ENCODE results near the gene CNGA4.

Gene CNGA4, protein sequence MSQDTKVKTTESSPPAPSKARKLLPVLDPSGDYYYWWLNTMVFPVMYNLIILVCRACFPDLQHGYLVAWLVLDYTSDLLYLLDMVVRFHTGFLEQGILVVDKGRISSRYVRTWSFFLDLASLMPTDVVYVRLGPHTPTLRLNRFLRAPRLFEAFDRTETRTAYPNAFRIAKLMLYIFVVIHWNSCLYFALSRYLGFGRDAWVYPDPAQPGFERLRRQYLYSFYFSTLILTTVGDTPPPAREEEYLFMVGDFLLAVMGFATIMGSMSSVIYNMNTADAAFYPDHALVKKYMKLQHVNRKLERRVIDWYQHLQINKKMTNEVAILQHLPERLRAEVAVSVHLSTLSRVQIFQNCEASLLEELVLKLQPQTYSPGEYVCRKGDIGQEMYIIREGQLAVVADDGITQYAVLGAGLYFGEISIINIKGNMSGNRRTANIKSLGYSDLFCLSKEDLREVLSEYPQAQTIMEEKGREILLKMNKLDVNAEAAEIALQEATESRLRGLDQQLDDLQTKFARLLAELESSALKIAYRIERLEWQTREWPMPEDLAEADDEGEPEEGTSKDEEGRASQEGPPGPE

DNA sequence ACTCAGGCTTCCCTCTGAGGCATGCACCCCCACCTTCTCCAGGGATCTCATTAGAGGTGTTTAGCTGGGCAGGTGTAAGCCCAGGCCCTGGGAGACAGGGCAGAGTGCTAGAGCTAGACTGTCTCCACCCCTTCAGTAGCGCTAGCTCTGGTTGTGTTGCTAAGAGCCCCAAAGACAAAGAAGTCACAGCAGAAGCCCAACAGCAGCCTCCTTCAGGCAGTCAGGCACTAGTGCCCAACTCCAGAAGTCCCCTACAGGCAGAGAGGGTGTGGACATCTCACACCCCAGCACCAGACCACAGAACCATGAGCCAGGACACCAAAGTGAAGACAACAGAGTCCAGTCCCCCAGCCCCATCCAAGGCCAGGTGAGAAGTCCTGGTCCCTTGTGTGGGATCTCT is at the start of gene CNGA4:
CNGA4 (plus strand) TSS at position 188 of the 400 bp plus-strand sequence; CDS start at position 306, 118 bp downstream.
- no peak for DNase-seq (ENCODE audit: low read depth)

DNA sequence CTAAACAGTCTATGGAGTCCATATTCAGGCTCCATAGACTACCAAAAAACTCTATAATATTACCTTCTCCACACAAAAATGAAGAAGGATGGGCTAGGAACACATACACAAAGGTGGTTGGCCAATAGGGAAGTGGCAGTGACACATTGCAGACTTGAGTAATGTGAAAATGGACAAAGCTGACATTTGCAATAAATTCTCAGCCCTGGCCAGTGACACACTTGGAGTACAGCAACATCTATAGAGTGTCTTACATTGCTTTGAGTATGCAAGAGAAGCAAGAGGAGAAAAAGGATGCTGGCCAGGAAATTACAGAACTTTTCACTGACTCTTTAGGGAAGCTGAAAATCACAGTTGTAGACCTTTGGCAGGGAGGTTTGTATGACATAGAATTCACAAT is 47.1 kb upstream of the CNGA4 start:
- no peak for DNase-seq (ENCODE audit: low read depth)

DNA sequence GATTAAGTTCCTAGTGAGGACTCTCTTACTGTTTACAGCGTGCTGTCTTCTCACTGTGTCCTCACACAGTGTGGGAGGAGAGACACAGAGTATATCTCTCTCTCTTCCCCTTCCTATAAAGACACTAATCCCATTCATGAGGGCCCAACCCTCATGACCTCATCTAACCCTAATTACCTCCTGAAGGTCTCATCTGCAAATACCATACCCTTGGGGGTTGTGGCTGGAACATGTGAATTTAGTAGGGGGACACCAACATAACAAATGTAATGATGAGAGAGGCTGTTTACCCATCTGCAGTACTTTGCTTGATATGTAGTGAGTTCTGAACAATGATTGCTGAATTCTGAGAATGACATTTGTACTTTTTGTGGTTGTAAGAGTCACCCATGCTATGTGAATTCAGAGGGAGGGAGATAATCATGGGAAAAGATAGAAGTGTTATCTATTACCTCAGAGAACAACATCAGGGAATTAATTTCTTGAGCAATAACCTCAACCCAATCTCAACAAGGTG is 44.8 kb upstream of the CNGA4 start:
- no peak for DNase-seq (ENCODE audit: low read depth)

DNA sequence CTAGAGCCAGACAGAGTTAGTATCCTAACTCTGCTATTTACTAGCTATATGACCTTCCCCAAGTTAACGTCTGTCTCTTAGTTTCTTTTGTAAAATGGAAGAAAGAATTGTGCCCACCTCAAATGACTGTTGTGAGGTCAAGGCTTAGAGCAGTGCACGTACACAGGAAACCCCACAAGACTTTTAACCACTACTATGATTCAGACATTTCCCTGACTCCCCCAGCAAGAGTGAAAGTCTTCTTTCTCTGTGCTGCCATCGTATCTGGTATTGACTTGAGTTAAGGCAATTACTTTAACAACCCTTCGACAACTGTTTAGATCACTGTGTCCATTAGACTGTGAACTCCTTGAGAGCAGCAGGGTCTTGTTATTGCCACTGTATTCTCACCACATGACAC is 42.5 kb upstream of the CNGA4 start:
- no peak for DNase-seq (ENCODE audit: low read depth)

DNA sequence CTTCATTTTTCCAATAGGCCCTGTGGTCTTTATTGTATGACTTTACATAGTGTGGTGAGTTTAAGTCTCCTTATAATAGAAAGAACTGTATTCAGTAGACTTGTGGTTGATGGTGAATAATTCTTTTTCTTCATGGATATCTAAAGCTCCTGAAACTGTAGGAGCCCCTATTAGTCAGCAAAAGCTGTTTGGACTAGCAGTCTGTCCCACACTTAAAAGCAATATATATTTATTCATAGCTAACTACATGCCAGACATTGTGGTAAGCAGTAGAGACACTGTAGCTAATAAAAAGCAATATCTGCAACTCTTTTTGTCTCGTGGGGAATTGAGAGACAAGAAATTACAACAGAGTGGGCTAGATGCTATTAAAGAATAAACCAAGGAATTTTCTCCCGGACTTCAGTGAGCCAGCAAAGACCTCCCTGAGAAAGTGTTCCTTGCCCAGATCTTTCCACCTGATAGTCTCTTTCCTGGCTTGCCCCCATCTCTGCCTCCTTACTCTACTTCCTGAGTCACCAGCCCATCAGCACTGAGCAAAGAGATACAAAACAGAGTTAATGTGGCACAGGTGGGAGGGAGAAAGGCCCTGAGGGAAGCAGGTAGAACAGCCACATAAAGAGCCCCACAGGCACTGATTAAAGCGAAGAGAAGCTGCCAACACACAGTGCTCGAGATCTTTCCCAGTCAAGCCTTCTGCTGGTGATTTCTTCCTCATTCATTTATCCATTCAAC is 41.3 kb upstream of the CNGA4 start:
- no peak for DNase-seq (ENCODE audit: low read depth)

DNA sequence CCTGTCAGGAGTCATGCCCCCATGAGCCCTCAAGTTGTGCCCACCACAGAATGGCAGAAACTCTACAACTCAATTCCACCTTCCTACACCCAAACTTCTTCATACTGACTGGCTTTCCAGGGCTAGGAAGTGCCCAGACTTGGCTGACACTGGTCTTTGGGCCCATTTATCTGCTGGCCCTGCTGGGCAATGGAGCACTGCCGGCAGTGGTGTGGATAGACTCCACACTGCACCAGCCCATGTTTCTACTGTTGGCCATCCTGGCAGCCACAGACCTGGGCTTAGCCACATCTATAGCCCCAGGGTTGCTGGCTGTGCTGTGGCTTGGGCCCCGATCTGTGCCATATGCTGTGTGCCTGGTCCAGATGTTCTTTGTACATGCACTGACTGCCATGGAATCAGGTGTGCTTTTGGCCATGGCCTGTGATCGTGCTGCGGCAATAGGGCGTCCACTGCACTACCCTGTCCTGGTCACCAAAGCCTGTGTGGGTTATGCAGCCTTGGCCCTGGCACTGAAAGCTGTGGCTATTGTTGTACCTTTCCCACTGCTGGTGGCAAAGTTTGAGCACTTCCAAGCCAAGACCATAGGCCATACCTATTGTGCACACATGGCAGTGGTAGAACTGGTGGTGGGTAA is 39.6 kb upstream of the CNGA4 start, which contains the start of gene OR52W1:
OR52W1 (plus strand) TSS at position 51 of the 637 bp plus-strand sequence; CDS start at position 51, 0 bp downstream.
- DNase-seq (ENCODE audit: low read depth) = no peak

DNA sequence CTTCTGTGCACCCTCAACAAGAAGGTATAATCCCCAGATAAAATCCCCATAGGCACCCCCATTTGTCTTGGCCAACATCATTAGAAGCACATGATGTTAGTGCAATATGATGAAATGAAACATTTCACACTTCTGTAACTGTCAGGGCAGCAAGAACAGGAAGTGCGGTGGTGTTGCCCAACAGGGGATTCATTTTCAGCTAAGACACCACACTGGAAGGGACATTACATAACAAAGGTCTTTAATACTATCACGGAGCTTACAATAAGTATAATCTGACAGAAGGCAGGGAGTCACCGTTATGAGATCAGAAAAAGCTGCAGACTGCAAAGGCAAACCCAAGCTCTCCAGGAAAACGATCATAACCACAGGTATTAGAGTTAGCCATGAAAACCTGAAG is 37.9 kb upstream of the CNGA4 start:
- no peak for DNase-seq (ENCODE audit: low read depth)

DNA sequence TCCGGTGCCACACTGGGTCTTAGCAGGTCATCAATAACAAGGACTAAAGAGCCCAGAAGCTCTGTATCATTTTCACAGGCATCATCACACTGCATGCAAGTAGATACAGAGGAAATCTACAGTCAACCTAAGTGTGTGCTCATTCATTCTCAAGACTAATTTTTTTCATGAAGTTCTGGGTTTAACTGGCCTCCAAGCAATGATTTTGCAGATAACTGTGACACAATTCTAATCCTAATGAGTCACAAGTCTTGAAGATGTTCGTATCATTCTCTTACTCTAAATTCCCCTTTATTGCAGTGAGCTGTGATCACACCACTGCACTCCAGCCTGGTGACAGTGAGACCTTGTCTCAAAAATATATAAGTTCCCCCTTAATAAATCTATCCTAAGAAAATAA is 37.4 kb upstream of the CNGA4 start:
- no peak for DNase-seq (ENCODE audit: low read depth)

DNA sequence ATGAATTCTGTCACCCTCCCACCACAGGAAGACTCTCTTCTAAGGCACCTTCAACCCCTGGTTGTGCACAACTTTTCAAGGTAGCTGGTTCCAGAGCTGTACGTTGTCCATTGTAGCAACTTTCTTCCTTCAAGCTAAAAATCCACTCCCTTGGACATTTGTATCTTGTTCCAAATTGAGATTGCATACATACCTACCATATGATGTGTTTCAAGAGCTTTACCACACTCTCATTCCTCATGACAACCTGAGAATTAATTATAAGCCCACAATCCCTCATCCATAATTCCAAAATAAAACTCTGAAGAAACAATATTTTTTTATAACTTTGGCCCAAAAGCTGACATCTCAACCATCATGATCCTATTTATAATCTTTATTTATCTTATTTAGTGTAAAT is 36.8 kb upstream of the CNGA4 start:
- no peak for DNase-seq (ENCODE audit: low read depth)

DNA sequence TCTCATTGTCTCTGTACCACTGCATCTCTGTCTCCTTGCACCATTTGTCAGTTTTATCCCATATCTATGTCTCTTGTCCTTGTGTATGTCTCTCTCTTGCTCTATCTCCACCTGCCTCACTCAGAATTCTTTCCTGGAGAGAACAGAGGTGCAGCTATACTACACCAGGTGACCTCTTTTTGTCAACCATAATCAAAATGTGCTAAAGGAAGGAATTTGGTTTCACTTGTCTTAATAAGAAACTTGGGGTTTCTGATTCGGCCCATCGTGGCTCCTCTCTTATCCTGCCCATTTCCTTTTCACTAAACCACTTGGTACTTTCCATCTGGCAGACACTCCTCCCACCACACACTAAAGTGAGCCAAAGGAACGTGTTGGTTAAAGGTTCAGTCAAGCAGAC is 35.6 kb upstream of the CNGA4 start:
- no peak for DNase-seq (ENCODE audit: low read depth)

DNA sequence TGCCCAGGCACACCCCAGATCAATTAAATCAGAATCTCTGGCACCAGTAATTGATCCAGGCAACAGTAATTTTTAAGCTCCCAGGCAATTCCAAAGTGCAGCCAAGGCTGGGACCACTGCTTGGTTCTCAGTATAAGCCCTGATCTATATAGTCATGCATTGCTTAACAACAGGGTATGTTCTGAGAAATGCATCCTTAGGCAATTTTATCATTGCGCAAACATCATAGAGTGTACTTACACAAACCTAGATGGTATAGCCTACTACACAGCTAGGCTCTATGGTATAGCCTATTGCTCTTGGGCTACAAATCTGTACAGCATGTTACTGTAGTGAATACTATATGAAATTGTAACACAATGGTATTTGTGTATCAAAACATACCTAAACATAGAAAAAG is 34.2 kb upstream of the CNGA4 start:
- no peak for DNase-seq (ENCODE audit: low read depth)

DNA sequence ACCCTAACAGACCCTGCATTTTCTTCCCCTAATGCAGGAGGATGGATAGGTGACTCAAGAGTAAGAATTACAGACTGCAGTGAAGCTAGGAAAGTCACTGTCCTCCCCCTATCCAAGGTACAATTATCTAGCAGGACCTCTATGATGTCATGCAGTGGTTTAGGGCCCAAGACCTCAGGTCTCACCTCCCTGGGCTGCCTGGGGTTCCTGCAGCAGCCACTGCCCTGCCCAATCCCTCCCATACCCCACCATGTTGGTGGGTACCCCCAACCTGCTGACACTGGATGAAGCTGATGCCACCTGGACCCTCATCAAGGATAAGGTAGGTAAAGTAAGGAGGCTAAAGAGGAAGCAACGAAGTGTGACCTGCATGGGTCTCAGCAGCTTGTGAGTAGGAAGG is 33.5 kb upstream of the CNGA4 start, which contains the start of gene C11orf42:
C11orf42 (plus strand) TSS at position 192 of the 400 bp plus-strand sequence; CDS start at position 251, 59 bp downstream.
- DNase-seq (ENCODE audit: low read depth) = no peak

DNA sequence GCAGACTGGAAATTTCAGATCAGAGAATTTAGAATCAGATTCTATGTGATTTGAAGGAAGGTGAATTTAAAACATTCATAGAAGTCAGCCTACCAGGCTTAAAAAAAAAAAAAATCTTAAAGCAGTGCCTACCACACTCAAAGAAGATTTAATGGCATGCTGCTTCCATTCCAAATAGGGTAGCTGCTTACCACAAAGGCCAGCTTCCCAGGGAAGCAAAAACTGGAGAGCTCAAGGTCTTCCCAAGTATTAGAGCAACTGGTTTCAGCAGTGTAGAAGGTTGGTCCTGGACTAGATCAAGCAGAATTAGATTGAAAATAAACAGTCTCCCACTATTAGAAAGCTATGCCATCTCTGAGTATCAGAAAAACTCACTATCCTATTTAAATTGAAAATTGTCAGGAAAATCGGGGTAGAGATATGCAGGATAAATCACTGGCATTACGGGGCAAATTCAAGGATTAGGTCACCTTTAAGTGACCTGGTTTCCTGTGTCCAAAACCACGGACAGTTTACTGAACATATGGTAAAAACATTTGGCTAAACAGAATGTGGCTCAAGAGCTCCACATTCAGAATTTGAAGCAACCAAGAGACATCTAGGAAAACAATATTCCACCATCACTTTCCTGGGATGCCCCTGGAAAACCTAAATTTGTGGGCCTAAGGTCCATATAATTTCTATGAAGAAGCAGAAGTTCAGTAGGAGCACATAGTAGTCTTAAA is 32.3 kb upstream of the CNGA4 start:
- no peak for DNase-seq (ENCODE audit: low read depth)

DNA sequence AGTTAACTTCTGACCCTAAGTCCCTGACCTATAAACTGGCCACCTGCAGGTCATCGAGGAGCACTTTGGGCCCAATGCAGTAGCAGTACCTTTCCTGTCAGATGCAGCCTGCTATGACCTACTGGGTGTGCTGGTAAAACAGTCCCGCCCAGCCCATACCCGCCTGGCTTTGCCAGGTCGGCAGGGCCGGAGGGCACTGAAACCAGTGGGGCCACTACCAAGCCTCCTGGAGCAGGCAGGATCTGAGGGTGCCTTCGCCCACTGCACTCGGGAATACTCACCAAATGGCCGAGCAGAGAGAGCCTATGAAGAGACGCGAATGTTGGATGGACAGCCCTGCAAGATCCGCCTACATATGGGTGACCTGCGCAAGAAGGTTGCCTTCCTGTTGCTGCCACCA is 29.1 kb upstream of the CNGA4 start:
- no peak for DNase-seq (ENCODE audit: low read depth)

DNA sequence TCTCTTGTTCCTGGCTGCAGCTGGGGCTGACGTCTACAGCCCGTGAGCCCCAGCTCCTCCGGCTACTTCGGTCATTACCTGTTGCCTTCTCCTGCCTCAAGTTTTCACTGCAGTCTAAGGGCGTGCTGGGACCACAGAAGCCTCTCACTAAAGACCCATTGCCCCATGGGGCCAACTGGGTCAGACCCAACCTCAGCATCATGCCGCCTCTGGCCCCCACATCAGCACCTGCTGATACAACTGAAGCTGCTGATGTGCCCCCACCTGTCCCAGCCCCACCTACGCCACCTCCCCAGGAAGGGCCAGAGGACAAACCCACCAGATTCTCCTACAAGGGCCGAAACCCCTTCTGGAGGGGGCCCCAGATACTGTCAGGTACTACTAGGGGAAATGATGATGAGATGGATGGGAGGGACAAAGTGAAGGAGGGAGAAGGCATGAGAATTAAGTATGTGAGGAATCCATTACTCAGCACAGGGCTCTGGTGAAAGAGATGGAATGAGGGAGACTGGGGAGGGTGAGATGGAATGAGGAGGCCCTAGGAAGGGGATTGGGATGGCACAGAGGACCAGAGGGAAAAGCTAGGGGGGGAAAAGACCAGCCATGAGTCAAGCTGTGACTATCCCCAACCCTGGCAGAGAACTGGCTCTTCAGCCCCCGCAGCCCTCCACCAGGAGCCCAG is 28.5 kb upstream of the CNGA4 start:
- no peak for DNase-seq (ENCODE audit: low read depth)

DNA sequence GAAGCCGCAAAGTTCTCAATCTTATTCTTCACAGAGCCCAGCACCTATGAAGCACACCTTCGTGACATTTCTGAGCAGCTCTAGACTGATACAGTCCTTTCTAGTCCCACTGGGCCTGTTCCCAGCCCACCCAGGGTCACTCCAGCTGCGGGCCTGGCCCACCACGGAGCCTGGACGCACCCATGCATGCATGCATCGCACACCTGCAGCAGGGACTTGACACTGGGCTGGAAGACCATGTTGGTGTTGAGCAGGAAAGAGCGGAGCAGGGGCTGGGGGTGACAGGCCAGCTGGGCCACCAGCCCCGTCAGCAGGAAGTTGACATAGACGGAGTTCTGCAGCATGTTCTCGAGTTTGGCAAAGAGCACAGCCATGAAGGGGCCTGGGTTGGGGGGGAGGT is 24.4 kb upstream of the CNGA4 start:
- DNase-seq (ENCODE audit: low read depth) = no peak

DNA sequence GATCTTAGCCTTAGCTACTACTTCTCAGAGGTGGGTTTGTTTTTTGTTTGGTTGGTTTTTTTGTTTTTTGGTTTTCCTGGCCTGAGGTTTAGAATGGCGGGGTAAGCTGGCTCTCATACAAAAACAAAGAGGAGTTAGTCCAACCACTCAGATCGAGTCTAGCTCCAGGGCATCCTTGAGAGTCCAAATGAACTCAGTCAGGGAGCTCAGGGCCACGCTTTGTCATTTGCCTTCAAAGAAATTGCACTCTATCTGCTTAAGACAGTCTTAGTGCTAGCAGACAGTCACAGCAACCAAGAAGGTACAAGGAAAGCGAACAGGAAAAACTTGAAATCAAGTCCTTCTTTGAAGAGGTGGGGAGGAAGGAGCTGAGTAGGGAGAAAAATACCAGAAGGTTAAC is 22.4 kb upstream of the CNGA4 start:
- DNase-seq (ENCODE audit: low read depth) = no peak

DNA sequence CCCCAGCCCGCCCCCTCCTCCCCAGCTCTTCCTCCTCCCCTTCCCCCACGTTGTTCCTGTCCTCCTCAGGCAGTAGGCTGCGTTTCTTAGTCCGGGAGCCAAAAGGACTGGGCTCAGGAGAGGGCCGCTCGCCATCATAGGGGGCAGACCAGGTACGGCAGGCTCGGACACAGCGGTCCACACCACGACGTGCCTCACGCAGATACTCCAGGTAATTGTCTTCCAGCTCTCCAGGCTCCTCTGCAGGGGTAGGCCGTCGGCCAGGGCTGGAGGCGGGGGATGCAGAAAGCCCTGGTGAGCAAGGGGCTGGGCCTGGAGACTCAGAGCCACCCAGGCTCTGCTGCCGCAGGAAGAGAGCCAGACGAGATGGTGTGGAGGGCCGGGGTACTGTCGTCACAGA is 21.2 kb upstream of the CNGA4 start:
- no peak for DNase-seq (ENCODE audit: low read depth)

DNA sequence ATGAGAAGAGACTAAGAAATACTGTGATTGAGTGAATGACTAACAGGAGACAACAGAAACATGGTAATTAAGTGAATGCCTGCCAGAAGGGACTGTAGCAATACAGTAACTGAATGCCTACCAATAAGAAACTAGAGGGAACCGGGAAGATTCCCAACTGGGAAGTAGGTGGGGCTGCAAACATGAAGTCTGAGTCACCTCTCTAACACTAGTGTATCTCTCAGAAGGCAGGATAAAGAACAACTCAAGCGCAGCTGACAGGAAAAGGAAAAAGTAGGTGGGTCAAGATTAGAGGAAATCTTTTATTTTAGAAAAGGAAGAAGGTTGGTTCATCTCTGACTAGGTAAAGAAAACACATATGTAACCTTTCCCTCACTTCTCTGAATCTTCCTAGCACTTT is 19.5 kb upstream of the CNGA4 start:
- DNase-seq (ENCODE audit: low read depth) = no peak

DNA sequence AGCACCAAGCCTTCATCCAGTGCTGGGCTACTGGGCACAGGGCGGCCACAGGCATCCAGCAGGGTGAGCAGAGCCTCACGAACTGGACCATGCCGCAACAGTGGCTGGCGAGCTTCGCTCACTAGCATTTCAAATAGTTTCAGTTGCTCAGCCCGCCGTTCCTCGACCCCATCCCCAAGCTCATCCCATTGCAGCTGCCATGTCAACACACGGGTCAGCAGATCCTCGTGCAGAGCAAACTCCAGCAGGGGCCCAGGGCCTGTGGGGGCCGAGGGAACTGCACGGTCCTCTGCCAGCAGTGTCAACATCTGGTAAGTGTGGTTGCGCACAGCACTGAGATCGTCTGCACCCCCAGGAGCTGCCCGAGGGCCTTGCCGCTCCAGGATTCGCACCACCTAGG is 15.0 kb upstream of the CNGA4 start:
- DNase-seq (ENCODE audit: low read depth) = no peak

DNA sequence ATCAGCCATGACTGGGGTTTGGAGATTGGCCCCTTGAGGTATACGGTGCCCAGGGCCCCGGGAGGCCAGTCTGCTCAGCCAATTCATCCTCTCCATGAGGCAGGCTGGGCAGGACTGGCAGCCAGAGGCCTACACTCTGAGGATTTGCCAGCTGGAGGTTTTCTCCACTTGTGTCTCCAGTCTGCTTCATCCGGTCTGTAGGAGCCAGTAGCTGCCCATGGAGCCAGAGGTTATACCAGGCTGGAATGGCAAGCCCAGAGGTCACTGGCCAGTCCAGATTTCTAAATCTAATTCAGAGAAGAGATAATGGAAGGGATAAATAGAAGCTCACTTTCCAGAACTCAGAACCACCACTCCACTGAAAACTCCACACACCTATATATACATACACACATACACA is 14.5 kb upstream of the CNGA4 start:
- DNase-seq (ENCODE audit: low read depth) = no peak

Data from activated T-cell treated with anti-CD3 and anti-CD28 coated beads for 1 hour (primary cell).